SK-N-MC (cell line): Measurements from ENCODE around the gene PDZD7.

Experiments
- EZH2 ChIP-seq: fragments of 200-600 bp; sonication (generic); IDR thresholded peaks from one replicate; pipeline ENCODE4 v1.6.1; 2017; ENCODE audit warnings: antibody characterized with exemption
- POLR2AphosphoS5 ChIP-seq: IDR thresholded peaks from 2 replicates; pipeline ENCODE4 v1.6.1; 2012; ENCODE audit warnings: mild to moderate bottlenecking, low read depth, low read length, borderline replicate concordance

GRCh38 chr10:101006593-101007098 is 24.3 kb downstream of the PDZD7 start:
- TF ChIP-seq EZH2 (no peak), POLR2AphosphoS5 (no peak)
